Measurements from ENCODE around the gene OTUB1.

- no peak for TF ChIP-seq CTCF (IDR thresholded peaks at IDR 0.05)
- no peak for TF ChIP-seq POLR2AphosphoS5 (IDR thresholded peaks at IDR 0.05)
- TF ChIP-seq POLR2A (IDR thresholded peaks at IDR 0.05; ENCODE audit: low read depth) = no peak
These were observed 44.3 kb upstream of the OTUB1 start for GRCh38 chr11:63941901-63942300.

All from esophagus muscularis mucosa (tissue), 3 donors.